ENCODE measurements around the gene SLC44A3. TPM values are rescaled to one million over a fixed set of nuclear protein-coding genes. Genes with fewer than 3 reads are reported as not detected.

The SLC44A3 gene
- total and polyA plus RNA-seq, 2 of the 13 experiments (the other 11 are each of a cell fraction or from before 2014, with no cell fraction given), result 6.8 to 14.1 TPM

DNA sequence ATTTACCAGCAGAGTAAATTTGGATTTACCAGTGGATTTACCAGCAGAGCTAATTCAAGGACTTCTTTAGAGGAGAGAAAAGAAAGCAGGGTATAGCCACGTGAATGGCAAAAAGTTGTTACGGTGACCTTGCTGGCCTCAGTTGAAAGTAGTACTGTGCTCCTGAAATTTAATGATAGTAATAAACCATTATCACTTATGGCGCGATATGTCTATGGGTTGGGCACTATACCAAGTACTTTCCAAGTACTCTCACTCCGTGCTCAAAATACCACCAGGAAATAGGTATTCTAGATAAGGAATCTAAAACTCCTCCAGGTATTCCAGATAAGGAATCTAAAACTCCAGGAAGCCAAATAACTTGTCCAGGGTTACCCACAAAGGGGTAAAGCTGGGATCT is 35.8 kb downstream of the SLC44A3 start:
- ChIA-PET CTCF (ENCODE audit: low intra/inter-chr PET ratio, low total read pairs) (interaction anchor here (4.9 kb wide), 1 partner anchor 186 kb away, joined by 120 read pairs; no protein-coding TSS in a partner anchor), POLR2A (no interaction called here)
- BruUV-seq (replicated peaks), result no TSS peak
- ATAC-seq (no peak), FAIRE-seq (no peak), DNase-seq (ENCODE audit: low spot score) (no peak)
- H2AFZ ChIP-seq (ENCODE audit: low read length), result no peak overlapping the region
- no peak overlapping the region for H3K4me2 ChIP-seq (ENCODE audit: low read depth, low read length)
- no peak for TF ChIP-seq ARID2 (CRISPR knock-in tag; IDR thresholded peaks at IDR 0.05; ENCODE audit: borderline replicate concordance)
- no peak for TF ChIP-seq RBAK (CRISPR knock-in tag; IDR thresholded peaks at IDR 0.05)
- no peak for TF ChIP-seq TOPORS (CRISPR knock-in tag; IDR thresholded peaks at IDR 0.05)
- TF ChIP-seq ZNF451 (CRISPR knock-in tag; IDR thresholded peaks at IDR 0.05), result no peak
- 0 out of 5 replicates have a peak, but pooled peaks cover 0 to 3% of the 10 kb centered on the region in 2 experiments for H3K36me3 ChIP-seq (replicated peaks in 1 of 2; ENCODE audit: control insufficient read depth in 1 of 2, insufficient read depth in 2 of 2, low read length in 2 of 2)
- in situ Hi-C loops (cut with HindIII; ENCODE audit: extremely low pct_ligation_motif_present, low pct_unique_long_range_greater_than_20kb), result loop anchor here (25.0 kb wide), 1 partner anchor 381 kb away; the partner anchor contains the start of gene RWDD3
- 96% methylated on average over 5 of the region's 5 CpGs for WGBS (ENCODE audit: low lambda C conversion rate)
- H3K27me3 ChIP-seq (ENCODE audit: control insufficient read depth in 1 of 2, insufficient read depth in 2 of 2, low read length in 2 of 2), result no peaks in the 10 kb centered on the region
- H4K20me1 ChIP-seq (ENCODE audit: insufficient read depth, low read length), result no peaks in the 10 kb centered on the region
- no peak overlapping the region for H3K27ac ChIP-seq (ENCODE audit: extremely low read length, insufficient read depth, low read length)
- intact Hi-C loops (cut with micrococcal nuclease; ENCODE audit: unreplicated experiment), result no loop called here
- no peaks in the 10 kb centered on the region for H3K9me3 ChIP-seq (ENCODE audit: low read length)
- peaks cover 15% of the 10 kb centered on the region for H3K4me1 ChIP-seq (ENCODE audit: insufficient read depth, low read length)
- no peak overlapping the region for H3K9ac ChIP-seq (ENCODE audit: insufficient read depth, low read depth, low read length)
- H3K4me3 ChIP-seq (replicated peaks in 1 of 3; ENCODE audit: insufficient read depth in 1 of 3, low read depth in 2 of 3, low read length in 3 of 3), result no peak overlapping the region
- H3K79me2 ChIP-seq (ENCODE audit: insufficient read depth, low read length), result no peaks in the 10 kb centered on the region

DNA sequence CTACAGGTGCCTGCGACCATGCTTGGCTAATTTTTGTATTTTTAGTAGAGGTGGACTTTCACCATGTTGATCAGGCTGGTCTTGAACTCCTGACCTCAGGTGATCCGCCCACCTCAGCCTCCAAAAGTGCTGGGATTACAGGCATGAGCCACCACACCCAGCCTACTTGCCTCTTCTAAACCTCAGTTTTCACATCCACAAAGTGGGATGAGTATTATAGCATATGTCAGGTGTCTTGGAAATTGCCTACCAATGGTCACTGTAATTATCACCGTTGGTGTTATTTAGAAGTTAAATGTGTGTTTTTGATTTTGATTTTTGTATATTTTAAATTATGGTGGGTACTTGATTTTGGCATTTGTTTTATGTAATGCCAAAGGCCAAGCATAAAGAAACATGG is 36.7 kb downstream of the SLC44A3 start:
- in situ Hi-C loops (cut with HindIII; ENCODE audit: extremely low pct_ligation_motif_present, low pct_unique_long_range_greater_than_20kb) (loop anchor here (25.0 kb wide), 1 partner anchor 380 kb away; the partner anchor contains the start of gene RWDD3), intact Hi-C loops (cut with micrococcal nuclease; ENCODE audit: unreplicated experiment) (no loop called here)
- CTCF ChIA-PET (ENCODE audit: low intra/inter-chr PET ratio, low total read pairs), result interaction anchor here (4.9 kb wide), 1 partner anchor 185 kb away, joined by 120 read pairs; no protein-coding TSS in a partner anchor

More for the DNA sequence above, 36.7 kb downstream of the SLC44A3 start:
- H3K79me2 ChIP-seq (ENCODE audit: insufficient read depth, low read length), result no peaks in the 10 kb centered on the region
- no peak overlapping the region for H3K4me2 ChIP-seq (ENCODE audit: low read depth, low read length)
- H3K4me1 ChIP-seq (ENCODE audit: insufficient read depth, low read length), result peaks cover 15% of the 10 kb centered on the region
- 96% methylated on average over 3 of the region's 3 CpGs for WGBS (ENCODE audit: low lambda C conversion rate)
- H3K4me3 ChIP-seq (replicated peaks in 1 of 3; ENCODE audit: insufficient read depth in 1 of 3, low read depth in 2 of 3, low read length in 3 of 3), result no peak overlapping the region
- DNase-seq (ENCODE audit: low spot score), result no peak
- POLR2A ChIA-PET, result no interaction called here
- no TSS peak for BruUV-seq (replicated peaks)
- TF ChIP-seq, protein P1, sequence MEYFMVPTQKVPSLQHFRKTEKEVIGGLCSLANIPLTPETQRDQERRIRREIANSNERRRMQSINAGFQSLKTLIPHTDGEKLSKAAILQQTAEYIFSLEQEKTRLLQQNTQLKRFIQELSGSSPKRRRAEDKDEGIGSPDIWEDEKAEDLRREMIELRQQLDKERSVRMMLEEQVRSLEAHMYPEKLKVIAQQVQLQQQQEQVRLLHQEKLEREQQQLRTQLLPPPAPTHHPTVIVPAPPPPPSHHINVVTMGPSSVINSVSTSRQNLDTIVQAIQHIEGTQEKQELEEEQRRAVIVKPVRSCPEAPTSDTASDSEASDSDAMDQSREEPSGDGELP (IDR thresholded peaks at IDR 0.05; ENCODE audit: borderline replicate concordance, low read depth), result no peak
- TF ChIP-seq FOXA3 (CRISPR knock-in tag; IDR thresholded peaks at IDR 0.05), result no peak
- no peak for TF ChIP-seq SP2 (CRISPR knock-in tag; IDR thresholded peaks at IDR 0.05)
- no peak for TF ChIP-seq KDM5B (CRISPR knock-in tag; IDR thresholded peaks at IDR 0.05; ENCODE audit: borderline replicate concordance)
- no peak for TF ChIP-seq TBX2 (CRISPR knock-in tag; IDR thresholded peaks at IDR 0.05; ENCODE audit: borderline replicate concordance)
- no peak for TF ChIP-seq ZNF761 (CRISPR knock-in tag; conservative IDR thresholded peaks at IDR 0.05)
- TF ChIP-seq ZMYM3 (CRISPR knock-in tag; IDR thresholded peaks at IDR 0.05), result 0 out of 2 replicates have a peak, but pooled peaks have one; percentile 25
- no peak for TF ChIP-seq IKZF1 (IDR thresholded peaks at IDR 0.05)
- peak; percentile 75 for TF ChIP-seq ZNF629 (CRISPR knock-in tag; conservative IDR thresholded peaks at IDR 0.05)
- no peak for TF ChIP-seq HNRNPL (IDR thresholded peaks at IDR 0.05; ENCODE audit: low read depth, low read length)
- no peak for TF ChIP-seq RCOR2 (CRISPR knock-in tag; IDR thresholded peaks at IDR 0.05)
- no peak for TF ChIP-seq CCDC6 (CRISPR knock-in tag; IDR thresholded peaks at IDR 0.05)
- no peak overlapping the region for H3K27ac ChIP-seq (ENCODE audit: extremely low read length, insufficient read depth, low read length)
- H3K9me3 ChIP-seq (ENCODE audit: low read length), result no peaks in the 10 kb centered on the region
- H3K9ac ChIP-seq (ENCODE audit: insufficient read depth, low read depth, low read length), result no peak overlapping the region
- H4K20me1 ChIP-seq (ENCODE audit: insufficient read depth, low read length), result no peaks in the 10 kb centered on the region
- no peaks in the 10 kb centered on the region for H3K27me3 ChIP-seq (ENCODE audit: control insufficient read depth in 1 of 2, insufficient read depth in 2 of 2, low read length in 2 of 2)
- no peak for FAIRE-seq
- H2AFZ ChIP-seq (ENCODE audit: low read length), result no peak overlapping the region
- no peaks in the 10 kb centered on the region for H3K36me3 ChIP-seq (replicated peaks in 1 of 2; ENCODE audit: control insufficient read depth in 1 of 2, insufficient read depth in 2 of 2, low read length in 2 of 2)
- no peak for ATAC-seq

Measured in HepG2 (cell line).